CD14-positive monocyte (primary cell): ENCODE measurements around the gene MSRB3. TPM values are rescaled to one million over a fixed set of nuclear protein-coding genes. Genes with fewer than 3 reads are reported as not detected.

Source experiments
- DNase-seq, 3 donors: peaks; one replicate each; pipeline ENCODE4 v3.0.0-alpha.2; 2011 to 2022
- H2AFZ ChIP-seq: 2 replicates; pipeline ENCODE4 v1.6.0; 2012; ENCODE audit warnings: mild to moderate bottlenecking, low read depth, low read length, inconsistent platforms; ENCODE audit not compliant: insufficient read depth, poor library complexity, severe bottlenecking
- H3K27ac ChIP-seq, 2 donors: 1 replicate in 1 of 2; 2 replicates in 1 of 2; pipeline ENCODE4 v1.5.1; 2012 to 2013; ENCODE audit warnings: low read length in 2 of 2, control low read depth in 1 of 2, inconsistent platforms in 1 of 2, low read depth in 1 of 2, mild to moderate bottlenecking in 1 of 2
- H3K27me3 ChIP-seq, 2 donors: one replicate each; pipeline versions ENCODE4 v1.6.0 to v1.6.1; 2011 to 2013; ENCODE audit warnings: low read length in 2 of 2; ENCODE audit not compliant: control insufficient read depth in 2 of 2, insufficient read depth in 2 of 2
- H3K36me3 ChIP-seq, 2 donors: replicated peaks in 1 of 2; 1 replicate in 1 of 2; 2 replicates in 1 of 2; pipeline versions ENCODE4 v1.5.1 to v1.6.1; 2012 to 2013; ENCODE audit warnings: low read length in 2 of 2, control low read depth in 1 of 2, inconsistent platforms in 1 of 2, mild to moderate bottlenecking in 1 of 2; ENCODE audit not compliant: insufficient read depth in 2 of 2, control insufficient read depth in 1 of 2
- H3K4me1 ChIP-seq, 2 donors: 1 replicate in 1 of 2; 2 replicates in 1 of 2; pipeline versions ENCODE4 v1.5.1 to v1.6.1; 2012 to 2013; ENCODE audit warnings: low read length in 2 of 2, control low read depth in 1 of 2, inconsistent platforms in 1 of 2, mild to moderate bottlenecking in 1 of 2, moderate library complexity in 1 of 2; ENCODE audit not compliant: insufficient read depth in 2 of 2, control insufficient read depth in 1 of 2
- H3K4me2 ChIP-seq: replicated peaks from 2 replicates; pipeline ENCODE3; 2012; ENCODE audit warnings: low read length, moderate library complexity, mild to moderate bottlenecking; ENCODE audit not compliant: poor library complexity, severe bottlenecking; ENCODE audit errors: extremely low read depth
- H3K4me3 ChIP-seq, 3 experiments: fragments of 200-600 bp in 1 of 3; sonication (generic) in 1 of 3; replicated peaks in 1 of 3; 1 replicate in 2 of 3; 2 replicates in 1 of 3; pipeline ENCODE4 v1.5.1; 2011 to 2013; ENCODE audit warnings: low read length in 3 of 3, mild to moderate bottlenecking in 3 of 3, control low read depth in 2 of 3, low read depth in 2 of 3, inconsistent platforms in 1 of 3, moderate library complexity in 1 of 3
- H3K79me2 ChIP-seq: 2 replicates; pipeline ENCODE4 v1.6.0; 2012; ENCODE audit warnings: mild to moderate bottlenecking, control low read depth, inconsistent platforms, low read length, moderate library complexity; ENCODE audit not compliant: insufficient read depth
- H3K9ac ChIP-seq: 2 replicates; pipeline ENCODE4 v1.6.0; 2017; ENCODE audit warnings: low read length, mild to moderate bottlenecking; ENCODE audit not compliant: insufficient read depth, poor library complexity, severe bottlenecking
- H3K9me3 ChIP-seq, 2 donors: replicated peaks in 1 of 2; 1 replicate in 1 of 2; 2 replicates in 1 of 2; pipeline versions ENCODE4 v1.5.1 to v1.6.1; 2012 to 2013; ENCODE audit warnings: low read length in 2 of 2, control low read depth in 1 of 2; ENCODE audit not compliant: control insufficient read depth in 1 of 2, insufficient read depth in 1 of 2
- H4K20me1 ChIP-seq: 2 replicates; pipeline ENCODE4 v1.6.0; 2012; ENCODE audit warnings: mild to moderate bottlenecking, low read length, control low read depth, moderate library complexity; ENCODE audit not compliant: insufficient read depth
- H3K27ac Mint-ChIP-seq, 7 donors: one replicate each; pipeline ENCODE4 v1.8.0; 2020; ENCODE audit warnings: mild to moderate bottlenecking in 7 of 7, mixed read lengths in 7 of 7, moderate library complexity in 6 of 7, inconsistent platforms in 2 of 7
- H3K27me3 Mint-ChIP-seq, 3 donors: one replicate each; pipeline ENCODE4 v1.8.0; 2021 to 2022; ENCODE audit warnings: low read depth in 3 of 3, mild to moderate bottlenecking in 3 of 3, mixed read lengths in 3 of 3, moderate library complexity in 3 of 3, inconsistent platforms in 1 of 3
- H3K36me3 Mint-ChIP-seq, 2 donors: one replicate each; pipeline ENCODE4 v1.8.0; 2020; ENCODE audit warnings: mixed read lengths in 2 of 2, inconsistent platforms in 1 of 2, mild to moderate bottlenecking in 1 of 2
- H3K4me1 Mint-ChIP-seq: one replicate; pipeline ENCODE4 v1.8.0; 2020; ENCODE audit warnings: mild to moderate bottlenecking, mixed read lengths
- H3K4me3 Mint-ChIP-seq, 2 donors: one replicate each; pipeline ENCODE4 v1.8.0; 2020; ENCODE audit warnings: mild to moderate bottlenecking in 2 of 2, mixed read lengths in 2 of 2, moderate library complexity in 1 of 2
- H3K9me3 Mint-ChIP-seq, 7 donors: one replicate each; pipeline ENCODE4 v1.8.0; 2020 to 2022; ENCODE audit warnings: mixed read lengths in 7 of 7, mild to moderate bottlenecking in 6 of 7, moderate library complexity in 6 of 7, inconsistent platforms in 2 of 7
- CTCF ChIP-seq: fragments of 200-600 bp; IDR thresholded peaks from one replicate; pipeline ENCODE4 v1.8.0; 2022; ENCODE audit warnings: antibody characterized with exemption, mild to moderate bottlenecking
- WGBS: methylation state at CpG from one replicate; pipeline ENCODE4 v1.1.5; 2013; ENCODE audit warnings: missing lambda C conversion rate; ENCODE audit not compliant: insufficient coverage; 5-methylcytosine and 5-hydroxymethylcytosine counted together
- intact Hi-C, 2 donors: fragments of 100-400 bp; cut with micrococcal nuclease; formaldehyde crosslinking; loops; one replicate each; pipeline versions ENCODE4 v1.15.0 to v1.15.1; 2023
- polyA plus RNA-seq, 3 donors: library from polyadenylated mRNA; depleted of rRNA in 1 of 3; unstranded in 2 of 3; stranded (reverse) in 1 of 3; fragments of 300-500 nt in 2 of 3; fragments of >200 nt in 1 of 3; fragmentation: Illumina TruSeq in 2 of 3; gene quantifications; 1 replicate in 2 of 3; 2 replicates in 1 of 3; pipeline ENCODE4 v1.2.3, GENCODE V29; 2012 to 2021

MSRB3 gene
- polyA plus RNA-seq, 3 donors: 0.25 to 1.1 (median 1.0) TPM

- intact Hi-C loops: no loop called here
- H3K27me3 Mint-ChIP-seq: peaks cover 0 to 3% (median 0%) of the 10 kb centered on the region in 3 donors
- no peaks in the 10 kb centered on the region for H3K9me3 Mint-ChIP-seq
- Histone ChIP-seq H3K4me2 (no peak overlapping the region), H3K36me3 (no peaks in the 10 kb centered on the region), H3K4me3 (no peak overlapping the region), H3K27ac (peak overlapping the region in 1 of 2 donors; percentile 53), H3K9me3 (no peaks in the 10 kb centered on the region), H3K27me3 (no peaks in the 10 kb centered on the region), H4K20me1 (no peaks in the 10 kb centered on the region), H3K4me1 (no peaks in the 10 kb centered on the region), H3K79me2 (peaks cover 22% of the 10 kb centered on the region), H3K9ac (no peak overlapping the region), H2AFZ (no peak overlapping the region)
- H3K4me3 Mint-ChIP-seq: peak overlapping the region in 1 of 2 donors; percentile 43
- H3K36me3 Mint-ChIP-seq: no peaks in the 10 kb centered on the region
- DNase-seq: peak; percentile 9 to 35 (median 27)
- peak overlapping the region; percentile 5 to 37 (median 14) for H3K27ac Mint-ChIP-seq
- peaks cover 19% of the 10 kb centered on the region for H3K4me1 Mint-ChIP-seq
- WGBS: no CpG with 5 or more reads among the region's 1 CpG
- no peak for TF ChIP-seq CTCF
Measured at GRCh38 chr12:65296508-65297265, 18.2 kb downstream of the MSRB3 start.

- no peaks in the 10 kb centered on the region for H3K27me3 ChIP-seq
- H3K4me1 ChIP-seq: no peaks in the 10 kb centered on the region
- H3K4me1 Mint-ChIP-seq: peaks cover 19% of the 10 kb centered on the region
- no peak overlapping the region for H3K4me3 Mint-ChIP-seq
- 88% methylated on average over 1 of the region's 2 CpGs for WGBS
- DNase-seq: no peak
- peaks cover 15% of the 10 kb centered on the region for H3K79me2 ChIP-seq
- no peak overlapping the region for H3K27ac ChIP-seq
- no peak overlapping the region for H3K9ac ChIP-seq
- H3K36me3 Mint-ChIP-seq: no peaks in the 10 kb centered on the region
- no peaks in the 10 kb centered on the region for H4K20me1 ChIP-seq
- H2AFZ ChIP-seq: no peak overlapping the region
- no peak overlapping the region for H3K4me3 ChIP-seq
- H3K27ac Mint-ChIP-seq: no peak overlapping the region
- H3K9me3 Mint-ChIP-seq: no peaks in the 10 kb centered on the region
- no peak for TF ChIP-seq CTCF
- intact Hi-C loops: no loop called here
- H3K4me2 ChIP-seq: no peak overlapping the region
- no peaks in the 10 kb centered on the region for H3K36me3 ChIP-seq
- no peaks in the 10 kb centered on the region for H3K9me3 ChIP-seq
- no peaks in the 10 kb centered on the region for H3K27me3 Mint-ChIP-seq
Measured at GRCh38 chr12:65300097-65300496, 21.6 kb downstream of the MSRB3 start.
